ENCODE measurements around the gene SCYL1.

Gene SCYL1

GRCh38 chr11:65487467-65488272, 37.2 kb upstream of the SCYL1 start:
- POLR2A ChIA-PET, result interaction anchor here (1.0 to 12.4 kb wide), 7 partner anchors 9 to 68 kb away, joined by 3 to 703 read pairs (median 57); partner anchors contain the start of genes MALAT1 and NEAT1
- H3K4me3 ChIP-seq (ENCODE audit: low read depth, low read length), result peak overlapping the region; percentile 28
- DNase-seq (ENCODE audit: low read depth, low spot score), result peak; percentile 100
- no peak for TF ChIP-seq CTCF (IDR thresholded peaks at IDR 0.05; ENCODE audit: insufficient read depth, low read length, missing control alignments)
- CTCF ChIA-PET, result interaction anchor here (0.9 to 10.0 kb wide), 8 partner anchors 10 to 72 kb away, joined by 3 to 96 read pairs (median 6); partner anchors contain the start of gene MALAT1

DNA sequence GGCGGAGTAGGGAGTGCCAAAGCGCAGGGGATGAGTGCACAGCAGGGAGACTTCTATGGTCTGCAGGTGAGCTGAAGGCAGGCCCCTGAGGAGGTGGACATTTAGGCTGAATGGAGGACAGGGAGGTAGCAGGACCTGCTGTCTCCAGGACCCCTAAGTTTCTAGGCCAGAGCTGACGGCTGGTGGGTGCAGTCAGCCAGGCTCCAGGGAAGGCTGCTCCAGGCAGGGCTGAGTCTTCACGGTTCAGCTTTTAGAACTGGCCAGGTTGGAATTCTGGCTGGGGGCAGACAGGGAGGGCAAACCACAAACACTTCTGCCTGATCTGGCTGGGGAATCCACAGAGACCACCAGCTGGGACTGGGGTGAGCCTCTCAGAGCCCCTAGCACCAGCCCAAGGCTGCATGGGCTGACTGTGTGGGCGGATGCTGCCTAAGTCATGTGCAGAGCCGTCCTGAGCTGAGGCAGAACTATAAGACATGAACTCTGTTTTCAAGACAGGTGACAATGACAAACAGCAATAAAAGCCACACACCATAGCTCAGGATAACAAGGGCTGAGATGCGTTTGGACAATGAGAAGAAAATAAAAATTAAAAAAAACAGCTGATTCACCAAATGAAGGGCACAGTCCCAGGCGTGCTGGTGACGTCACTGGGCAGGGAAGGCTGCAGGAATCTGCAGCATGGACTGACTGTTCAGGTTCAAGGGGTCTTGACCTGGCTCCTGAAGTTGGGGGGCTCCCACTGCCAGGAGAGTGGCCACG, 36.4 kb upstream of the SCYL1 start:
- peak overlapping the region; percentile 28 for H3K4me3 ChIP-seq (ENCODE audit: low read depth, low read length)
- CTCF ChIA-PET, result interaction anchor here (1.0 to 10.0 kb wide), 7 partner anchors 10 to 73 kb away, joined by 3 to 96 read pairs (median 7); partner anchors contain the start of gene MALAT1
- DNase-seq (ENCODE audit: low read depth, low spot score), result no peak
- no peak for TF ChIP-seq CTCF (IDR thresholded peaks at IDR 0.05; ENCODE audit: insufficient read depth, low read length, missing control alignments)
- POLR2A ChIA-PET, result interaction anchor here (0.6 to 12.4 kb wide), 10 partner anchors 10 to 134 kb away, joined by 3 to 703 read pairs (median 18); partner anchors contain the start of genes MALAT1 and NEAT1

DNA sequence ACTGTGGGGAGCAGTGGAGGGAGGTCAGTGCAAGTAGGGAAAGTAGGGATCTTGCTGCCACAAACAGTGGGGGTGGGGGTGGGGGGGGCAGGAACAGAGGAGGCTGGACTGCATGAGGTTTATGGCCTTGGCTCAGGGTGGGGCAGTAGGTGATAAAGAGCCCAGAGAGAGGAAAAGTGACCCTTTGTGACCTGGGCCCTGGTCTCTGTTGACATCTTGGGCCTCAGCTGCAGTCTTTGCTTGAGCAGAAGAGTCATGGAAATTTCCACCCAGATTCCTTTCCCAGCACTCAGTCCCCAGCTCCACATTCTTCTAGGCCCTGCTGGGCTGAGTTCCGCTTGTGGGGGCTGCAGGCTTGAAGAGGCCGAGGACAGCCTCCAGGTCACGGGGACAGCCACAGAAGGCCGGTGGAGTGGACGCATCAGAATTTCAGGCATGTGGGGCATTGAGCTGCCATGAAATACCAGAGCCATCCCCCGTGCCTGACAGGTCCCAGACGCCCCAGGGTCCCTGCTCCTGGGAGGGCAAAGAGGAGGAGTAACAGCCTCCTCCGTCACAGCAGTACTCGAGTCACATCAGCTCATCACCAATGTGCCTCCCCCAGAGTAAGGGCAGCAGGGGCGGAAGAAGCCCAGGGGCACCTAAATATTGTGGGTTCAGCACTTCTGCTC, 35.7 kb upstream of the SCYL1 start:
- TF ChIP-seq CTCF (IDR thresholded peaks at IDR 0.05; ENCODE audit: insufficient read depth, low read length, missing control alignments), result no peak
- 0 out of 2 replicates have a peak overlapping the region, but pooled peaks have one; percentile 3 for H3K4me3 ChIP-seq (ENCODE audit: low read depth, low read length)
- CTCF ChIA-PET, result interaction anchor here (0.5 to 10.0 kb wide), 8 partner anchors 9 to 118 kb away, joined by 3 to 96 read pairs (median 9); partner anchors contain the start of gene MALAT1
- POLR2A ChIA-PET, result interaction anchor here (0.6 to 12.4 kb wide), 11 partner anchors 11 to 135 kb away, joined by 3 to 703 read pairs (median 18); partner anchors contain the start of genes MALAT1 and NEAT1
- peak; percentile 84 for DNase-seq (ENCODE audit: low read depth, low spot score)

DNA sequence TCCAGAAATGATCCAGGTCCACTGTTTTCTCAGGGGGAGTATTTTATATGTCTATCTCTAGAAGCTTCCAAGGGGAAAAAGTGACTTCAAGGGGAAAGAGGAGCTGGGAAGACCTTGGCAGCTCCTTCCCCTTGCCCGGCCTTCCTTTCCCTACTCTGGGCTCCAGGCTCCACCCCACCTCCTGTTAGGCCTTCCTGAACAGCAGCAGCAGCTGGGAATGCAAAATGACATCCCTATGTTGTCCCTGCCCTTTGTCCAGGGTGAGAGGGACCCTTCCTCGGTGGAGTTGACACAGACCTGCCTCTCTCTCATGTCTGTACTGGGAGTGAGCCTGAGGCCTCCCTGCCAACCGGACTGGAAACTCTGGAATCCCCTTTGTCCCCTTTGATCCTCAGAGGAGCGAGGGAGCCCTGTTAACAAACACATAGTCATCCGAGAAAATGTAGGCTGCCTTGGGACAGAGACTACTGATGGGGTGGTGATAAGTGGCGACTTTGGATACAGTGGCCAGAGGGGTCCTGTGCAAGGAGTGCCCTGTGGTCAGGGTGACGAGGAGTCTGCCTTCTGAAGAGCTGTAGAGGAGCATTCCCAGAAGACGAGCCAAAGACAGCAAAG, 35.1 kb upstream of the SCYL1 start:
- POLR2A ChIA-PET, result interaction anchor here (0.6 to 12.4 kb wide), 9 partner anchors 11 to 70 kb away, joined by 3 to 703 read pairs (median 19); partner anchors contain the start of genes MALAT1 and NEAT1
- TF ChIP-seq CTCF (IDR thresholded peaks at IDR 0.05; ENCODE audit: insufficient read depth, low read length, missing control alignments), result no peak
- no peak overlapping the region for H3K4me3 ChIP-seq (ENCODE audit: low read depth, low read length)
- CTCF ChIA-PET, result interaction anchor here (0.5 to 10.0 kb wide), 8 partner anchors 8 to 118 kb away, joined by 3 to 96 read pairs (median 9); partner anchors contain the start of gene MALAT1
- DNase-seq (ENCODE audit: low read depth, low spot score), result no peak

DNA sequence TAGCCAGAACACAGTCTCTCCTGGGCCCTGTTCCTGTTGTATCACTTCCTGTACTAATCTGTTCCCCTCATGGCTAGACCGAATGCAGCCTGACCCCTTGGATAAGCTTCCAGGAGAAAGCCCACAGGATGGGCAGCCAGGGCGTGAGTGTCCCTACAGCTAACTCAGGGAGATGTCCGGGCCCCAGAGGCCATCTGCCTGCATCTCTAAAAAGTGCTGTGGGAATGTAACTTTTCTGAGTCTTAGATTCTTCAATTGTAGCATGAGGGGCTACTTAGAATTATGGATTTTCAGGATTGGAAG, 33.8 kb upstream of the SCYL1 start:
- no peak for TF ChIP-seq CTCF (IDR thresholded peaks at IDR 0.05; ENCODE audit: insufficient read depth, low read length, missing control alignments)
- ChIA-PET CTCF (interaction anchor here (1.0 to 10.0 kb wide), 5 partner anchors 10 to 75 kb away, joined by 3 to 96 read pairs (median 11); no protein-coding TSS in a partner anchor), POLR2A (interaction anchor here (1.5 to 12.4 kb wide), 7 partner anchors 12 to 71 kb away, joined by 8 to 703 read pairs (median 36); partner anchors contain the start of genes MALAT1 and NEAT1)
- no peak for DNase-seq (ENCODE audit: low read depth, low spot score)
- H3K4me3 ChIP-seq (ENCODE audit: low read depth, low read length), result no peak overlapping the region
